Trophoblast cell (in vitro differentiated cells and primary cell): Measurements from ENCODE around the gene IFNGR2.
A peak's percentile ranks its signal among the peaks of the same experiment; 100 is the strongest.
"Not testable (repeated sequence)": the region's sequence is repeated elsewhere in the genome, so short reads cannot be mapped to it uniquely, and the experiment has no call there.

Experiments
- DNase-seq, 2 donors: peaks; one replicate each; pipeline ENCODE4 v3.0.0-alpha.2; 2016
- H2AFZ ChIP-seq: 2 replicates; pipeline ENCODE4 v1.6.1; 2013; ENCODE audit warnings: low read length, moderate library complexity, mild to moderate bottlenecking; ENCODE audit not compliant: insufficient read depth, poor library complexity
- H2AK5ac ChIP-seq: 2 replicates; pipeline ENCODE4 v1.6.1; 2013; ENCODE audit warnings: mild to moderate bottlenecking, low read length
- H2BK120ac ChIP-seq: 2 replicates; pipeline ENCODE4 v1.6.1; 2013; ENCODE audit warnings: low read length, mild to moderate bottlenecking, moderate library complexity; ENCODE audit not compliant: insufficient read depth, poor library complexity
- H2BK12ac ChIP-seq: 2 replicates; pipeline ENCODE4 v1.6.1; 2013; ENCODE audit warnings: mild to moderate bottlenecking, low read length, moderate library complexity
- H2BK5ac ChIP-seq: 2 replicates; pipeline ENCODE4 v1.6.1; 2013; ENCODE audit warnings: low read length, low read depth, moderate library complexity, mild to moderate bottlenecking; ENCODE audit not compliant: poor library complexity
- H3K14ac ChIP-seq: 2 replicates; pipeline ENCODE4 v1.6.1; 2013; ENCODE audit warnings: mild to moderate bottlenecking, low read length
- H3K18ac ChIP-seq: 2 replicates; pipeline ENCODE4 v1.6.1; 2013; ENCODE audit warnings: mild to moderate bottlenecking, low read length
- H3K23ac ChIP-seq: 2 replicates; pipeline ENCODE4 v1.6.1; 2013; ENCODE audit warnings: low read length
- H3K27ac ChIP-seq: 2 replicates; pipeline ENCODE4 v1.5.1; 2013; ENCODE audit warnings: low read depth, mild to moderate bottlenecking, inconsistent platforms, low read length, moderate library complexity
- H3K27me3 ChIP-seq: 2 replicates; pipeline ENCODE4 v1.6.1; 2013; ENCODE audit warnings: inconsistent platforms, mild to moderate bottlenecking, low read length, moderate library complexity; ENCODE audit not compliant: insufficient read depth
- H3K36me3 ChIP-seq, 2 experiments: 1 replicate in 1 of 2; 2 replicates in 1 of 2; pipeline ENCODE4 v1.6.1; 2013; ENCODE audit warnings: low read length in 2 of 2, mild to moderate bottlenecking in 2 of 2, moderate library complexity in 1 of 2; ENCODE audit not compliant: insufficient read depth in 2 of 2, control insufficient read depth in 1 of 2
- H3K4ac ChIP-seq: 2 replicates; pipeline ENCODE4 v1.6.1; 2013; ENCODE audit warnings: low read depth, mild to moderate bottlenecking, low read length, moderate library complexity
- H3K4me1 ChIP-seq, 2 experiments: 1 replicate in 1 of 2; 2 replicates in 1 of 2; pipeline ENCODE4 v1.6.1; 2013; ENCODE audit warnings: low read length in 2 of 2, mild to moderate bottlenecking in 2 of 2, moderate library complexity in 1 of 2; ENCODE audit not compliant: insufficient read depth in 2 of 2, control insufficient read depth in 1 of 2
- H3K4me2 ChIP-seq: 2 replicates; pipeline ENCODE4 v1.6.1; 2013; ENCODE audit warnings: inconsistent platforms, mild to moderate bottlenecking, low read length, moderate library complexity
- H3K4me3 ChIP-seq: 2 replicates; pipeline ENCODE4 v1.5.1; 2013; ENCODE audit warnings: mild to moderate bottlenecking, low read depth, low read length, inconsistent platforms
- H3K79me1 ChIP-seq: one replicate; pipeline ENCODE4 v1.6.1; 2013; ENCODE audit warnings: low read length
- H3K79me2 ChIP-seq: 2 replicates; pipeline ENCODE4 v1.6.1; 2013; ENCODE audit warnings: low read length, mild to moderate bottlenecking; ENCODE audit not compliant: control insufficient read depth, insufficient read depth, poor library complexity
- H3K9ac ChIP-seq: 2 replicates; pipeline ENCODE4 v1.6.1; 2013; ENCODE audit warnings: mild to moderate bottlenecking, low read length
- H3K9me3 ChIP-seq: 2 replicates; pipeline ENCODE4 v1.6.1; 2013; ENCODE audit warnings: low read depth, mild to moderate bottlenecking, control low read depth, inconsistent platforms, low read length; ENCODE audit not compliant: insufficient read depth
- H4K12ac ChIP-seq: 2 replicates; pipeline ENCODE4 v1.6.1; 2013; ENCODE audit warnings: low read depth, mild to moderate bottlenecking, low read length, moderate library complexity
- H4K8ac ChIP-seq: 2 replicates; pipeline ENCODE4 v1.6.1; 2013; ENCODE audit warnings: low read depth, mild to moderate bottlenecking, low read length, moderate library complexity
- H4K91ac ChIP-seq: one replicate; pipeline ENCODE4 v1.6.1; 2013; ENCODE audit warnings: low read depth, mild to moderate bottlenecking, low read length, moderate library complexity
- WGBS: extraction: QIAGEN DNeasy Blood & Tissue Kit; methylation state at CpG from one replicate; pipeline ENCODE4 v1.1.7; 2013; ENCODE audit warnings: missing lambda C conversion rate; ENCODE audit not compliant: insufficient read length, insufficient coverage; ENCODE audit errors: extremely low coverage; 5-methylcytosine and 5-hydroxymethylcytosine counted together

IFNGR2 gene

DNA sequence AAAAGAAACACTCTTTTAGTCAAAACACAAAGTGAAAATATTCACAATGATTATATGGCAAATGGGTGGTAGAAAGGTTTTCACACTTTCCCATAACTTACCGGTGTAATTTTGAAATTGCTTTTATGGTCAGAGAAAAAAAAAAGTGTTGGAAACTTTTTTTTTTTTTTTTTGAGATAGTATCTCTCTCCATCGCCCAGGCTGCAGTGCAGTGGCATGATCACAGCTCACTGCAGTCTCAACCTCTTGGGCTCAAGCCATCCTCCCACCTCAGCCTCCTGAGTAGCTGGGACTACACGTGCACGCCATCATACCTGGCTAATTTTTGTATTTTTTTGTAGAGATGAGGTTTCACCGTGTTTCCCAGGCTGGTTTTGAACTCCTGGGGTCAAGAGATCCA is 3.3 kb downstream of the IFNGR2 start:
- Histone ChIP-seq H2BK12ac (no peak overlapping the region), H3K9ac (no peak overlapping the region), H2AFZ (no peak overlapping the region), H2AK5ac (no peak overlapping the region), H3K27ac (no peak overlapping the region), H4K12ac (no peak overlapping the region), H2BK120ac (no peak overlapping the region), H3K18ac (no peak overlapping the region), H3K4me3 (no peak overlapping the region), H3K4ac (peak overlapping the region; percentile 52), H3K27me3 (no peaks in the 10 kb centered on the region), H4K91ac (no peak overlapping the region), H3K79me2 (peaks cover 16% of the 10 kb centered on the region), H4K8ac (no peak overlapping the region), H2BK5ac (no peak overlapping the region), H3K14ac (no peak overlapping the region), H3K4me2 (no peak overlapping the region), H3K9me3 (no peaks in the 10 kb centered on the region), H3K36me3 (peaks cover 7 to 8% of the 10 kb centered on the region in 2 experiments), H3K23ac (no peak overlapping the region), H3K79me1 (peaks cover 18% of the 10 kb centered on the region), H3K4me1 (peaks cover 9 to 14% of the 10 kb centered on the region in 2 experiments)
- DNase-seq = peak in 1 of 2 donors; percentile 20
- no CpG with 5 or more reads among the region's 5 CpGs for WGBS

DNA sequence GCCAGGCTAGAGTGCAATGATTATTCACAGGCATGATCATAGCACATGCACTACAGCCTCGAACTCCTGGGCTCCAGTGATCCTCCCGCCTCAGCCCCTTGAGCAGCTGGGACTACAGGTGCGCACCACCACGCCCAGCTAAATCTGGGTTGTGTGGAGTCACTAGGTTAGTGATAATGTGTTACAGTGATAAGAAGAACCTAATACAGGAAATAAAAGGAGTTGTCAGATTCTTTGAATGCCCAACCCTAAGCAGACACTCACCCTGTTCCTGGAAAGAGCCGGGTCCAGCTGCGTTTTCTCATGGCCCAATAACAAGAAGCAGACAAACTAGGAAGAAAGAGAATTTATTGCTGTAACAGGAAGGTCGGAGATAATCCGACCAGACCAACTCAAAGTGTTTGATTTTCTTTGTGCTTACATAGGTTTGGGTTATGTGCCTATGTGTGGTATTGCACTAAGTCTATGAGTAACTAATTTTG is 8.8 kb downstream of the IFNGR2 start:
- H4K91ac ChIP-seq = no peak overlapping the region
- H4K12ac ChIP-seq = no peak overlapping the region
- H3K9ac ChIP-seq = no peak overlapping the region
- H3K18ac ChIP-seq = no peak overlapping the region
- H2BK12ac ChIP-seq = no peak overlapping the region
- H3K27me3 ChIP-seq = no peaks in the 10 kb centered on the region
- DNase-seq = peak; percentile 26 to 60
- H3K4me2 ChIP-seq = no peak overlapping the region
- no peak overlapping the region for H3K14ac ChIP-seq
- peaks cover 3% of the 10 kb centered on the region for H3K79me2 ChIP-seq
- no peak overlapping the region for H2BK120ac ChIP-seq
- no peak overlapping the region for H2AFZ ChIP-seq
- H3K4me1 ChIP-seq = peaks cover 4 to 6% of the 10 kb centered on the region in 2 experiments
- H4K8ac ChIP-seq = no peak overlapping the region
- H2BK5ac ChIP-seq = no peak overlapping the region
- peaks cover 13 to 18% of the 10 kb centered on the region in 2 experiments for H3K36me3 ChIP-seq
- no peak overlapping the region for H3K27ac ChIP-seq
- no peak overlapping the region for H3K4ac ChIP-seq
- no peak overlapping the region for H3K23ac ChIP-seq
- H2AK5ac ChIP-seq = no peak overlapping the region
- no peak overlapping the region for H3K4me3 ChIP-seq
- H3K79me1 ChIP-seq = no peaks in the 10 kb centered on the region
- WGBS = no CpG with 5 or more reads among the region's 8 CpGs
- no peaks in the 10 kb centered on the region for H3K9me3 ChIP-seq

DNA sequence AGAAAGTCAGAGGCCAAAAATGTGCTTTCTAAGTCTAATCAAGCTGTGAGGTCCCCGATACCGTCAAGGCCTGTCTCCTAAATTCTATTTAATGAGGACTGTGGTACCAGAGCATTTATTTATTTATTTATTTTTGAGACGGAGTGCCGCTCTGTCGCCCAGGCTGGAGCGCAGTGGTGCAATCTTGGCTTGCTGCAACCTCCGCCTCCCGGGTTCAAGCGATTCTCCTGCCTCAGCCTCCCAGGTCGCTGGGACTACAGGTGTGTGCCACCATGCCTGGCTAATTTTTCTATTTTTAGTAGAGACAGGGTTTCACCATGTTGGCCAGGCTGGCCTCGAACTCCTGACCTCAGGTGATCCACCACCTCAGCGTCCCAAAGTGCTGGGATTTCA is 9.2 kb downstream of the IFNGR2 start:
- H3K4me2 ChIP-seq, H2AFZ ChIP-seq, H3K23ac ChIP-seq, H3K9me3 ChIP-seq, H2BK120ac ChIP-seq, H3K18ac ChIP-seq, H3K4me3 ChIP-seq, H3K9ac ChIP-seq, H2BK5ac ChIP-seq, H2BK12ac ChIP-seq, H3K4ac ChIP-seq, H4K8ac ChIP-seq, H4K91ac ChIP-seq, H3K4me1 ChIP-seq, H3K79me2 ChIP-seq, H3K14ac ChIP-seq, H3K79me1 ChIP-seq, H4K12ac ChIP-seq, DNase-seq, H3K27me3 ChIP-seq, H2AK5ac ChIP-seq: not testable (repeated sequence)
- Histone ChIP-seq H3K36me3 (peaks cover 14 to 18% of the 10 kb centered on the region in 2 experiments), H3K27ac (peak overlapping the region; percentile 25)
- WGBS = no CpG with 5 or more reads among the region's 12 CpGs

DNA sequence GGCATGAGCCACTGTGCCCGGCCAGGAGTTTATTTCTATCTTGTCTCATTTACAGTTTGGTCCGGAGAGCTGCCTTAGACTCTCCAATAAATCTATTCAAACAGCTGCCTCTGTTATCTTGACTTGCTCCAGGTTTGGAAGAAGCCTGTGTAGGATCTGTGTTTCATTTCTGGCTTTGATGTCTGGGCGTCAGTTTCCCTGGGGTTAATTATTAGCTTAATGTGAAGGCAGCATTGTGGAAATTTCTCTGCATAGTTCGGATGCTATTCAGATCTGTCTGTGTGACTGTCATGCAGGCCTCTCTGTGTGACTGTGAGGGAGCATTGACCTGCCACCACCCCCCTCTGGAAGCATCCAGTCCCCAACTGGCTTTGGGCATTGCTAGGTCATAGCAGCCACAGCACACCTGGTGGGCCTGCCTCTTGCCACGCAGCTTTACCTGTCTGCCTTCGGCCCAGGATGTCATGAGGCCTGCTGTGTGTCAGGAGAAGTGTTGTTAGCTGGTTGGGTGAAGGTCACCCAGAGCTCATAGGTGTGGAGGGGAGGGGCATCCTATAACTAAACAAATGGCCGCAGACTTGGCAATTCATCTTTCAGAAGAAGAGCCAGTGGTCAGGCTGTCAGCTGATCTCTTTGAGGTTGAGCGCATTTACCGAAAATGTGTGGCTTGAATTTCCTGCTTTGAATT is 9.8 kb downstream of the IFNGR2 start:
- H3K79me2 ChIP-seq = peaks cover 3% of the 10 kb centered on the region
- H2BK12ac ChIP-seq = no peak overlapping the region
- H3K4me3 ChIP-seq = no peak overlapping the region
- peaks cover 14 to 18% of the 10 kb centered on the region in 2 experiments for H3K36me3 ChIP-seq
- no peak overlapping the region for H3K4me2 ChIP-seq
- H2AK5ac ChIP-seq = no peak overlapping the region
- H3K27ac ChIP-seq = peak overlapping the region; percentile 29
- H3K18ac ChIP-seq = no peak overlapping the region
- H4K91ac ChIP-seq = no peak overlapping the region
- no peak overlapping the region for H2BK120ac ChIP-seq
- no peak overlapping the region for H4K8ac ChIP-seq
- H3K4ac ChIP-seq = no peak overlapping the region
- peaks cover 4 to 6% of the 10 kb centered on the region in 2 experiments for H3K4me1 ChIP-seq
- H2AFZ ChIP-seq = no peak overlapping the region
- no peaks in the 10 kb centered on the region for H3K9me3 ChIP-seq
- H3K27me3 ChIP-seq = no peaks in the 10 kb centered on the region
- no peaks in the 10 kb centered on the region for H3K79me1 ChIP-seq
- WGBS = no CpG with 5 or more reads among the region's 9 CpGs
- peak in 1 of 2 donors; percentile 58 for DNase-seq
- no peak overlapping the region for H3K9ac ChIP-seq
- no peak overlapping the region for H3K23ac ChIP-seq
- H4K12ac ChIP-seq = no peak overlapping the region
- no peak overlapping the region for H2BK5ac ChIP-seq
- no peak overlapping the region for H3K14ac ChIP-seq
